BLaER1 (cell line): ENCODE measurements around the gene SMIM24.
A peak's percentile ranks its signal among the peaks of the same experiment; 100 is the strongest.

Experiments used
- H3K27ac ChIP-seq: shearing (Covaris generic); formaldehyde crosslinking; 2 replicates; pipeline ENCODE4 v1.8.1; 2022
- H3K27me3 ChIP-seq: shearing (Covaris generic); formaldehyde crosslinking; 2 replicates; pipeline ENCODE4 v1.8.1; 2022
- H3K36me3 ChIP-seq: shearing (Covaris generic); formaldehyde crosslinking; 2 replicates; pipeline ENCODE4 v1.8.1; 2022
- H3K4me1 ChIP-seq: shearing (Covaris generic); formaldehyde crosslinking; 2 replicates; pipeline ENCODE4 v1.8.1; 2022
- H3K4me2 ChIP-seq: shearing (Covaris generic); formaldehyde crosslinking; 2 replicates; pipeline ENCODE4 v1.8.1; 2022
- H3K4me3 ChIP-seq: shearing (Covaris generic); formaldehyde crosslinking; 2 replicates; pipeline ENCODE4 v1.8.1; 2022
- H3K9ac ChIP-seq: shearing (Covaris generic); formaldehyde crosslinking; 2 replicates; pipeline ENCODE4 v1.8.1; 2022
- H3K9me3 ChIP-seq: shearing (Covaris generic); formaldehyde crosslinking; 2 replicates; pipeline ENCODE4 v1.8.1; 2022
- H4K20me1 ChIP-seq: shearing (Covaris generic); formaldehyde crosslinking; 2 replicates; pipeline ENCODE4 v1.8.1; 2022
- Cebpa-rat ChIP-seq: shearing (Covaris generic); IDR thresholded peaks from 2 replicates; pipeline ENCODE4 v1.8.1; 2022

Gene SMIM24

GRCh38 chr19:3482507-3483225, 2.3 kb upstream of the SMIM24 start:
- Histone ChIP-seq H3K36me3 (peaks cover 26% of the 10 kb centered on the region; the same call in 1 of the 2 replicates), H3K4me3 (no peak overlapping the region), H3K27ac (no peak overlapping the region), H3K4me2 (no peak overlapping the region), H4K20me1 (no peaks in the 10 kb centered on the region), H3K9me3 (no peaks in the 10 kb centered on the region), H3K9ac (0 out of 2 replicates have a peak overlapping the region, but pooled peaks have one; percentile 3), H3K4me1 (peaks cover 34% of the 10 kb centered on the region), H3K27me3 (no peaks in the 10 kb centered on the region)
- no peak for TF ChIP-seq Cebpa-rat

DNA sequence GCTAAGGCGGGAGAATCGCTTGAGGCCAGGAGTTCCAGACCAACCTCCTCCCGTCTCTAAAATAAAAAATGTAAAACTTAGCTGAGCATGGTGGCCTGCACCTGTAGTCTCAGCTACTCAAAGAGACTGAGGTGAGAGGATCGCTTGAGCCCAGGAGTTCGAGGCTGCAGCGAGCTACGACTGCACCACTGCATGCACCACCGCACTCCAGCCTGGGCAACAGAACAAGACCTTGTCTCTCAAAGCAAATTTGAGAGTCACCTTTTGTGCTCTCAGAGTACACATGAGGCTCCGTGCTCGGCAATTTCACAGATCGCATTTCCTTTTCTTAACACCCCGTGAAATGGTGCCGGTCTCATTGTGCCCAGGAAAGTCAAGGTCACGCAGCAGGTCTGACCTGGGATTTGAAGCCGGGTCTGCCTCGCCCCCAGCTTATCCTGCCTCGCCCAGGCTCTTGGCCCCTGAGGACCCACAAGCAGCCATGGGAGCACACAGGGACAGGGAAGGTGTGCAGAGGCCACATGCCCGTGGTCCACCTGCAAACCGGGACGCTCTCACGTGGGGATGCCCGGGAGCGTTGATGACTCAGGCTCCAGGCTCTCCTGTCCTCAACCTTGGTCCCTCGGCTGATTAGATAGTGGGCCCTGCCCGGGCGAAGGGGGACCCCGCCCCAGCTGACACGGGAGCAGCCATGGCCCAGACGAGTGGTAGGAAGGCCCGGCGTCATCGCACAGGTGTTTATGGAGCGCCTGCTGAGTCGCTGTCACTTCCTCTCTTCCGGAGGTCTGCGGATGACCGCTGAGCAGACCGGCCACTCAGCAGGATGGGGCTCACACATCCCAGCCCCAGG, 1.1 kb upstream of the SMIM24 start:
- 0 out of 2 replicates have a peak overlapping the region, but pooled peaks have one; percentile 62 for H3K4me3 ChIP-seq
- H3K36me3 ChIP-seq, result peaks cover 20% of the 10 kb centered on the region; the same call in 1 of the 2 replicates
- peak overlapping the region; percentile 67; the same call in 1 of the 2 replicates for H3K9ac ChIP-seq
- peak overlapping the region; percentile 90 for H3K27ac ChIP-seq
- H4K20me1 ChIP-seq, result no peaks in the 10 kb centered on the region
- no peaks in the 10 kb centered on the region; the same call in 1 of the 2 replicates for H3K9me3 ChIP-seq
- peak overlapping the region; percentile 88 for H3K4me2 ChIP-seq
- TF ChIP-seq Cebpa-rat, result no peak
- no peaks in the 10 kb centered on the region for H3K27me3 ChIP-seq
- H3K4me1 ChIP-seq, result peaks cover 38% of the 10 kb centered on the region

GRCh38 chr19:3479834-3480215, 500 bp downstream of the SMIM24 start:
- no peaks in the 10 kb centered on the region; the same call in 1 of the 2 replicates for H3K9me3 ChIP-seq
- peaks cover 36% of the 10 kb centered on the region for H3K36me3 ChIP-seq
- peak overlapping the region; percentile 90; the same call in 1 of the 2 replicates for H3K27ac ChIP-seq
- TF ChIP-seq Cebpa-rat, result no peak
- peak overlapping the region; percentile 88 for H3K4me2 ChIP-seq
- peak overlapping the region; percentile 62 for H3K4me3 ChIP-seq
- peaks cover 43% of the 10 kb centered on the region for H3K4me1 ChIP-seq
- H3K9ac ChIP-seq, result peak overlapping the region; percentile 67
- H4K20me1 ChIP-seq, result 0 out of 2 replicates have a peak, but pooled peaks cover 4% of the 10 kb centered on the region
- H3K27me3 ChIP-seq, result no peaks in the 10 kb centered on the region

DNA sequence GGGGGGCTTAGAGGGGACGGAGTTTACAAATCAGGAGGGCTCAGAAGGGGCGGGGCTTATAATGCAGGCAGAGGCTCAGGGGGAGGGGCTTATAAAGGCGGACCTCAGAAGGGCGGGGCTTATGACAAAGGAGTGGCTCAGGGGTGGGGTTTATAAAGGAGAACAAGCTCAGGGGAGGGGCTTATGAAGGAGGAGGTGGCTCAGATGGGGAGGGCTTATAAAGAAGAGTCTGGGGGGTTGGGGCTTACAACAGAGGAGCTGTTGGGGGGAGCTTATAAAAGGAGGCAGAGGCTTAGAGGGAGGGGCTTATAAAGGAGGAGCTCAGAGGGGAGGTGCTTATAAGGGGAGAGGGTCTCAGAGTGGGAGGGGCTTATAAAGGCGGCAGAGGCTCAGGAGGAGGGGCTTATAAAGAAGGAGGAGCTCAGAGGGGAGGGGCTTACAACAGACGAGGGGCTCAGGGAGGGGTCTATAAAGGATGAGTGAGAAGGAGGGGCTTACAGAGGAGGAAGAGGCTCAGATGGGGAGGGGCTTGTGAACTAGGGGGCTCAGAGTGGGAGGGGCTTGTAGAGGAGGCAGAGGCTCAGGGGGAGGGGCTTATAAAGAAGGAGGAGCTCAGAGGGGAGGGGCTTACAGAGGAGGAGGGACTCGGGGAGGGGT, 1.0 kb downstream of the SMIM24 start:
- TF ChIP-seq Cebpa-rat, result no peak
- Histone ChIP-seq H3K27me3 (no peaks in the 10 kb centered on the region), H3K4me1 (peaks cover 44% of the 10 kb centered on the region), H3K36me3 (peaks cover 42% of the 10 kb centered on the region), H3K4me2 (peak overlapping the region; percentile 89), H3K4me3 (peak overlapping the region; percentile 62), H3K27ac (peak overlapping the region; percentile 90), H4K20me1 (peaks cover 9% of the 10 kb centered on the region), H3K9ac (peak overlapping the region; percentile 67), H3K9me3 (no peaks in the 10 kb centered on the region; the same call in 1 of the 2 replicates)

GRCh38 chr19:3478409-3479176, 1.7 kb downstream of the SMIM24 start:
- peak overlapping the region; percentile 90 for H3K27ac ChIP-seq
- no peaks in the 10 kb centered on the region for H3K27me3 ChIP-seq

GRCh38 chr19:3477951-3478350, 2.4 kb downstream of the SMIM24 start:
- Histone ChIP-seq H3K27me3 (no peaks in the 10 kb centered on the region), H3K9ac (peak overlapping the region; percentile 67), H3K4me1 (peaks cover 45% of the 10 kb centered on the region), H4K20me1 (peaks cover 22% of the 10 kb centered on the region), H3K4me3 (peak overlapping the region; percentile 61), H3K4me2 (peak overlapping the region; percentile 89), H3K9me3 (no peaks in the 10 kb centered on the region; the same call in 1 of the 2 replicates), H3K27ac (peak overlapping the region; percentile 90), H3K36me3 (peaks cover 45% of the 10 kb centered on the region)
- TF ChIP-seq Cebpa-rat, result no peak

More at GRCh38 chr19:3478409-3479176, 1.7 kb downstream of the SMIM24 start:
- Histone ChIP-seq H3K4me3 (peak overlapping the region; percentile 61), H3K4me1 (peaks cover 39% of the 10 kb centered on the region), H3K4me2 (peak overlapping the region; percentile 89), H3K9ac (peak overlapping the region; percentile 67), H3K36me3 (peaks cover 49% of the 10 kb centered on the region), H4K20me1 (peaks cover 16% of the 10 kb centered on the region), H3K9me3 (no peaks in the 10 kb centered on the region; the same call in 1 of the 2 replicates)
- no peak for TF ChIP-seq Cebpa-rat

GRCh38 chr19:3477506-3477905, 2.8 kb downstream of the SMIM24 start:
- Histone ChIP-seq H3K27ac (peak overlapping the region; percentile 90), H3K4me3 (peak overlapping the region; percentile 61), H3K4me1 (peaks cover 49% of the 10 kb centered on the region), H3K9ac (peak overlapping the region; percentile 67; the same call in 1 of the 2 replicates), H4K20me1 (peaks cover 27% of the 10 kb centered on the region), H3K9me3 (no peaks in the 10 kb centered on the region; the same call in 1 of the 2 replicates), H3K27me3 (no peaks in the 10 kb centered on the region), H3K4me2 (peak overlapping the region; percentile 89), H3K36me3 (peaks cover 43% of the 10 kb centered on the region)
- no peak for TF ChIP-seq Cebpa-rat

GRCh38 chr19:3476830-3477229, 3.5 kb downstream of the SMIM24 start:
- Histone ChIP-seq H3K36me3 (peaks cover 36% of the 10 kb centered on the region), H3K9ac (no peak overlapping the region), H4K20me1 (peaks cover 34% of the 10 kb centered on the region), H3K27me3 (no peaks in the 10 kb centered on the region), H3K4me3 (no peak overlapping the region), H3K4me2 (no peak overlapping the region; the same call in 1 of the 2 replicates), H3K27ac (no peak overlapping the region), H3K4me1 (peaks cover 52% of the 10 kb centered on the region), H3K9me3 (no peaks in the 10 kb centered on the region; the same call in 1 of the 2 replicates)
- no peak for TF ChIP-seq Cebpa-rat
